ENCODE data around the gene THBS4. TPM values are rescaled to one million over a fixed set of nuclear protein-coding genes. Genes with fewer than 3 reads are reported as not detected.

The THBS4 gene
- total RNA-seq: 1 to 10 TPM in 1 of 3 donors, under 1 TPM in 2; 0.27 to 1.3 (median 0.66) TPM

DNA sequence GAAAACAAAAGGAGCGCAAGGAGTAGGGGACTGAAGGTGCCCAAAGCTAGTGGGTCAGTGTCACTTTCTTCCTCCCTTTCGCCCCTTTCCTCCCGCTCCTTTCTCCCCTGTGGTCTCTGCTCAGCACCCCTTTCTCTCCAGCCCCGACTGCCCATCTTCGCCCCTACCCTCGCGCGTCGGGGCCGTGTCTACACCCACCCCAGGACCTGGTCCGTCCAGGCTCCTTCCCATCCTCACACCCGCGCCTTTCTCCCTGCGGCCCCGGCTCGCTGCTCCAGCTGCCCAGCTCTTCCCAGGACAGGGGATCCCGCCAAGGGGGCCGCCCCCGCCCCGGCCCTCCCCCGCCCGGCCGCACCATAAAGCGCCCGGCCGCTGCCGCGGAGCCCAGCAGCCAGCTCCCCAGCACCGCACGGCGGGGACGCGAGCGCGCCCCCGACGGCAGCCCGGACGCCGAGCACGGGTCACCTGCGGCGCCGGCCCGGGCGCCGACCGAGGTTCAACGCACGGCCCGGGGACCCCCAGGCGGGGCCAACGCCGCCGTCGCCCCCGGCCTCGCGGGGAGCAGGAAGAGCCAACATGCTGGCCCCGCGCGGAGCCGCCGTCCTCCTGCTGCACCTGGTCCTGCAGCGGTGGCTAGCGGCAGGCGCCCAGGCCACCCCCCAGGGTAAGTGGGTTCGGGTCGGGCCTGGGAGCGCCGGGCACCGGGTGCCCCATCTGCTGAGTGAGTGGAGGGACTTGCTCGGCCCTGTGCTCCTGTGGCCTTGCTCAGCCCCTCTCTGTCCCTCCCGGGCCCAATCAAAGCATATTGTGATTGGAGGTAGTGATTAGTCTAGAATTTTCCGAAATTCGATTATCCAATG is at the start of gene THBS4:
Gene THBS4 (plus strand): TSS at position 387 of the 860 bp plus-strand sequence. CDS start 190 bp downstream, at position 577.
- no peak for DNase-seq

GRCh38 chr5:79986260-79986659 is 48.9 kb upstream of the THBS4 start:
- peaks cover 54% of the 10 kb centered on the region for H3K36me3 Mint-ChIP-seq (ENCODE audit: insufficient read depth)
- H3K27me3 Mint-ChIP-seq (ENCODE audit: low read depth): no peaks in the 10 kb centered on the region
- no peaks in the 10 kb centered on the region for H3K9me3 Mint-ChIP-seq
- ATAC-seq: no peak
- H3K4me3 Mint-ChIP-seq: no peak overlapping the region
- H3K4me1 Mint-ChIP-seq (ENCODE audit: low read depth): peaks cover 43% of the 10 kb centered on the region
- DNase-seq: no peak

More for the DNA sequence above, at the start of gene THBS4:
- H3K4me1 Mint-ChIP-seq (ENCODE audit: low read depth): peaks cover 12% of the 10 kb centered on the region
- H3K36me3 Mint-ChIP-seq (ENCODE audit: insufficient read depth): no peaks in the 10 kb centered on the region
- peak; percentile 17 to 46 for ATAC-seq
- H3K27me3 Mint-ChIP-seq (ENCODE audit: low read depth): peaks cover 55% of the 10 kb centered on the region
- peak within 1 kb of the TSS; percentile 61 for H3K4me3 Mint-ChIP-seq
- no peaks in the 10 kb centered on the region for H3K9me3 Mint-ChIP-seq

DNA sequence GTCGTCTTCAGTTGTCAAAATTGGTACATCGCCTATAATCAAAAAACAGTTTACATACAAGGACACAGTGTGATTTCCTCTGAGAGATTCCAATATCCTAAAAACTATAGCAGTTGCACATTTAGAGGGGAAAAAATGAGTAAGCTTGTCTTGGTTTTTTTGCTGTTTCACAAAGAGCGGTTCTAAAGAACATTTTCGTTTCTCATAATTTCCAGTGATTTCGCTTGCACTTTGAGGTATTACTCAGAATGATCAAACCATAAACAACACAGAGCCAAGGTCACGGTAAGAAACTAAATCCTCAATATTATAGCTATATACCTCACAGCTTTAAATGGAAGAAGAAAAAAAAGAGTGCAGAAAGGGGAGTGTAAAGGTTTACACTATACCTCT is 44.9 kb upstream of the THBS4 start:
- ATAC-seq (peak; percentile 78 to 82), DNase-seq (no peak)
- Mint-ChIP-seq H3K4me3 (peak overlapping the region; percentile 94), H3K4me1 (ENCODE audit: low read depth) (peaks cover 30% of the 10 kb centered on the region), H3K9me3 (no peaks in the 10 kb centered on the region), H3K36me3 (ENCODE audit: insufficient read depth) (peaks cover 29% of the 10 kb centered on the region), H3K27me3 (ENCODE audit: low read depth) (peaks cover 4% of the 10 kb centered on the region)

DNA sequence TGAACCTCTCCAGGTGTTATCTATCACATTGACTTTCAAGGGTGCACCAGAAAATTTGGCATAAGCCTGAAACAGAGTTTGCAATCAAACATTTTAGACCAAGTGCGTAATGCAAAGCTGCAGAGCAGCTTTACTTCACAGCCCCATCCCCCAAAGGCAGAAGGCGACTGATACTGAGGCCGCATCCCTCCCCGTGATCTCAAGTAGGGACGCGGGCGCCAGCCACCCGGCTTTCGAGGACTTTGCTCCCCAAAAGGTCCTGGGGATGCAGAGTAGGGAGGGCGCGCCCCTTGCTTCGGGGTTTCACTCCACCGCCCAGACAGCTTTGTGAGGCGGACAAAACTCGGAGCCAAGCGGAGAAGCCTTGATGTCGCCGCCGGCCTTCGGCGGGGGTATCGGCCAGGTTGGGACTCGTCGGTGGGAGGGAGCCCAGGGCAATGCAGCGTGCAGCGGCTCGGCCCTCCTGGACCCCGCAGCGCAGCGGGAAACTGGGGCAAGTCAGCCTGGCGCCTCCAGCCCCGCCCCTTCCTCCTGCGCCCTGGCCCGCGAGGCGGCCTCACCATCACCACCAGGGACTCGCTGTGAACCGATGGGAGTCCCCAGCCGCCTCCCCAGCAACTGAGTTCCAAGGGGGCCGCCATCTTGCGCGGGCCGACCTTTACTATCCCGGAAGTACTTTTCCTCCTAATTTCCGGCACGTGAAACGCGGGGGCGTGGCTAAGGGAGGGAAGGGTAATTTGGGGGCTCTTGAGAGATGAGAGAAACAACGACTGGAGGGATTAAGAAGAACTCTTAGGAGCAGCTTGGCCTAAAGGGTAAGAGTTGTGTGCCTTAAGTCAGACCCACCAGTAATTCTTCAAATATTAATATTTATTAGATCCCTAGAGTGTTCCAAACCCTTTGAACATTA is 44.3 kb upstream of the THBS4 start, which contains the start of gene MTX3:
Gene MTX3 (minus strand): TSS at position 665 of the 910 bp plus-strand sequence. CDS start 24 bp downstream, at position 641.
- peak; percentile 79 to 83 for ATAC-seq
- peaks cover 25% of the 10 kb centered on the region for H3K36me3 Mint-ChIP-seq (ENCODE audit: insufficient read depth)
- no peaks in the 10 kb centered on the region for H3K9me3 Mint-ChIP-seq
- H3K27me3 Mint-ChIP-seq (ENCODE audit: low read depth): peaks cover 8% of the 10 kb centered on the region
- peak; percentile 86 for DNase-seq
- H3K4me1 Mint-ChIP-seq (ENCODE audit: low read depth): peaks cover 30% of the 10 kb centered on the region
- H3K4me3 Mint-ChIP-seq: peak within 1 kb of the TSS; percentile 94

- H3K4me1 Mint-ChIP-seq (ENCODE audit: low read depth): peaks cover 28% of the 10 kb centered on the region
Observed at GRCh38 chr5:79992891-79993657, 42.1 kb upstream of the THBS4 start.

DNA sequence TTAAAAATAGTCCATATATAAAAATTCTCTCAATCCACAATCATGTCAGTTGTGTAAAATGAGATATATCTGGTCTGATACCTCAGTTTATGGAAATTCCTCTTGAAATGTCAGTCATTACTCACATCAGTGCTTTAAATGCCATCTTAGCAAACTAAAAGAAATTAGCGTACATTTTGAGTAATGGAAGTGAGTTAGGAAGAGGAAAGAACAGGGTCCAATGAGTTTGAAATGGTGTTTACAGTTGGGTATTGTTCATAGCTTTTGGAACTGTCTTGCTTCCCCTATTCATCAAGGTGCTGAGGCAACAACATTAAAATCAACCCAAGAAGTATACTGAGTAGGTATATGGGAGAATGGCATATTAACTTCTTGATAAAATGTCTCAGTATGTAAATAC is 35.4 kb upstream of the THBS4 start:
- H3K27me3 Mint-ChIP-seq (ENCODE audit: low read depth): peaks cover 7% of the 10 kb centered on the region
- H3K9me3 Mint-ChIP-seq: no peaks in the 10 kb centered on the region
- no peak overlapping the region for H3K4me3 Mint-ChIP-seq
- ATAC-seq (no peak), DNase-seq (no peak)
- peaks cover 18% of the 10 kb centered on the region for H3K36me3 Mint-ChIP-seq (ENCODE audit: insufficient read depth)
- no peaks in the 10 kb centered on the region for H3K4me1 Mint-ChIP-seq (ENCODE audit: low read depth)

More at GRCh38 chr5:79992891-79993657, 42.1 kb upstream of the THBS4 start:
- Mint-ChIP-seq H3K9me3 (no peaks in the 10 kb centered on the region), H3K36me3 (ENCODE audit: insufficient read depth) (peaks cover 14% of the 10 kb centered on the region), H3K4me3 (no peak overlapping the region), H3K27me3 (ENCODE audit: low read depth) (peaks cover 8% of the 10 kb centered on the region)
- no peak for ATAC-seq
- no peak for DNase-seq

DNA sequence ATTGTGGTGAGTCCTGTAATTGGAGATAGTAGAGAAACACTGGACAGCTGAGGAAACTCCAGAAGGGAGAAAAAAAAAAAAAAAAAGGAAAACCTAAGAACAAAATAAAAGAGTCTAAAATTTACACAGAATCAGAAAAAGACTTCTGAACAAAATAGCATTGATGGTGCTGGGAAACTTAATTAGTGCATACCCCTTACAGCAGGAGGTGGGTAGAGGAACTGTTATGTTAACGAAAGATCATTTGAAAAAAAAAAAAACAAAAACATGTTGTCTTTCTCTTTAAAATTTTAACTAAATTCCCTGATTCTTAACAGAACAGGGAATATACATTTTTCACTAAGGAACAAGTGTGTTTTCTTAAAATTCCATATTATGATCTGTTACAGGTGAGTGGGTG is 32.5 kb upstream of the THBS4 start:
- Mint-ChIP-seq H3K4me1 (ENCODE audit: low read depth) (no peaks in the 10 kb centered on the region), H3K36me3 (ENCODE audit: insufficient read depth) (peaks cover 16% of the 10 kb centered on the region), H3K9me3 (no peaks in the 10 kb centered on the region), H3K27me3 (ENCODE audit: low read depth) (no peaks in the 10 kb centered on the region), H3K4me3 (no peak overlapping the region)
- no peak for DNase-seq
- no peak for ATAC-seq

GRCh38 chr5:80008995-80009765 is 26.0 kb upstream of the THBS4 start:
- Mint-ChIP-seq H3K9me3 (no peaks in the 10 kb centered on the region), H3K4me1 (ENCODE audit: low read depth) (no peaks in the 10 kb centered on the region), H3K27me3 (ENCODE audit: low read depth) (no peaks in the 10 kb centered on the region), H3K4me3 (no peak overlapping the region), H3K36me3 (ENCODE audit: insufficient read depth) (peaks cover 4% of the 10 kb centered on the region)
- DNase-seq (no peak), ATAC-seq (no peak)

GRCh38 chr5:80010754-80011392 is 24.3 kb upstream of the THBS4 start:
- ATAC-seq (no peak), DNase-seq (no peak)
- Mint-ChIP-seq H3K27me3 (ENCODE audit: low read depth) (no peaks in the 10 kb centered on the region), H3K4me1 (ENCODE audit: low read depth) (no peaks in the 10 kb centered on the region), H3K36me3 (ENCODE audit: insufficient read depth) (peaks cover 4% of the 10 kb centered on the region), H3K4me3 (no peak overlapping the region), H3K9me3 (no peaks in the 10 kb centered on the region)

GRCh38 chr5:80025069-80025468 is 10.1 kb upstream of the THBS4 start:
- H3K36me3 Mint-ChIP-seq (ENCODE audit: insufficient read depth): no peaks in the 10 kb centered on the region
- H3K4me1 Mint-ChIP-seq (ENCODE audit: low read depth): no peaks in the 10 kb centered on the region
- DNase-seq: no peak
- no peak for ATAC-seq
- H3K27me3 Mint-ChIP-seq (ENCODE audit: low read depth): peaks cover 2% of the 10 kb centered on the region
- no peak overlapping the region for H3K4me3 Mint-ChIP-seq
- no peaks in the 10 kb centered on the region for H3K9me3 Mint-ChIP-seq

- no peak for ATAC-seq
- no peaks in the 10 kb centered on the region for H3K36me3 Mint-ChIP-seq (ENCODE audit: insufficient read depth)
- H3K27me3 Mint-ChIP-seq (ENCODE audit: low read depth): peaks cover 6% of the 10 kb centered on the region
- H3K4me1 Mint-ChIP-seq (ENCODE audit: low read depth): no peaks in the 10 kb centered on the region
- no peak for DNase-seq
- H3K9me3 Mint-ChIP-seq: no peaks in the 10 kb centered on the region
- no peak overlapping the region for H3K4me3 Mint-ChIP-seq
Observed at GRCh38 chr5:80026841-80027240, 8.3 kb upstream of the THBS4 start.

DNA sequence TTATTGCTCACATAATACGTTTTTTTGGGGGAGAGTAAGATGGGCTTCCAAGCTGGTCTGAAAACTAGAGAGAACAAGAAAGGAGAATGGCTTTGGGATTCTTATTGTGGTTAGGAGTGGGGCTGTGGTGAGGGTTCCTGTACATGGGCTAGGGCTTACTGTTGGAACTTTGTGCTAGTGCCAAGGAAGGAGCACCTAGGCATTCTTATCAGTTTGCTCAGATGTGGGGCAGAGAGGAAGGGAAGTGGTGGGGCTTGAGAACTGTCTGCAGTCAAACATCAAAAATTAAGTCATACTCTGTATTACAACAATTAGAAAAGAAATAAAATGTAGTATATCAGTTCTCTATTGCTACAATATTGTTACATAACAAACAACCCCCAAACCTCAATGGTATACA is 4.0 kb upstream of the THBS4 start:
- H3K9me3 Mint-ChIP-seq: no peaks in the 10 kb centered on the region
- no peak for DNase-seq
- peaks cover 37% of the 10 kb centered on the region for H3K27me3 Mint-ChIP-seq (ENCODE audit: low read depth)
- peaks cover 5% of the 10 kb centered on the region for H3K4me1 Mint-ChIP-seq (ENCODE audit: low read depth)
- no peaks in the 10 kb centered on the region for H3K36me3 Mint-ChIP-seq (ENCODE audit: insufficient read depth)
- ATAC-seq: no peak
- no peak overlapping the region for H3K4me3 Mint-ChIP-seq

DNA sequence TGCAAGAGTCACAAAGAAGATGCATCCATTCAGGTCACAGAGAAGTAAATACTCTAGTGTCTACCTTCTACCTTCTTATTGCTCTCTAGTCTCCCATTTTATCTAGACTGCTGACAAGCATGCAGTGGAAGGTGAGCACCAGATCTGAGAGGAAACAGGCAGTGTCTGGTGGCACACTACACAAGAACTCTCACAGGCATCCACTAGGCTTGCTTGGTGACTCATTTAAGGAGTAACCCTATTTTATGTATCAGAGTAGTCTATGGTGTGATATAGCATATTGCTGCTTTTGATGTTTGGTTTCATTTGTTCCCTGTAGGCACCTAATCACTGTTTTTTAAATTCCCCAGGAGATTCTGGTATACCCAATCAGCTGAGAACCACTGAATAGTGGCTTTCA is 1.6 kb upstream of the THBS4 start:
- ATAC-seq (peak; percentile 74 to 76), DNase-seq (no peak)
- H3K4me1 Mint-ChIP-seq (ENCODE audit: low read depth): peaks cover 12% of the 10 kb centered on the region
- peaks cover 50% of the 10 kb centered on the region for H3K27me3 Mint-ChIP-seq (ENCODE audit: low read depth)
- no peaks in the 10 kb centered on the region for H3K36me3 Mint-ChIP-seq (ENCODE audit: insufficient read depth)
- H3K4me3 Mint-ChIP-seq: no peak overlapping the region
- no peaks in the 10 kb centered on the region for H3K9me3 Mint-ChIP-seq
